ENCODE measurements around the gene KCNMA1.
A peak's percentile ranks its signal among the peaks of the same experiment; 100 is the strongest.

Gene KCNMA1

GRCh38 chr10:77086081-77086480 lies 551.5 kb downstream of the KCNMA1 start:
- H3K4me1 ChIP-seq (ENCODE audit: insufficient read depth, low read length), result peaks cover 19% of the 10 kb centered on the region
- no peaks in the 10 kb centered on the region for H3K9me3 ChIP-seq (ENCODE audit: insufficient read depth, low read depth, low read length)
- H3K4me3 ChIP-seq (ENCODE audit: low read length), result no peak overlapping the region
- H3K27ac ChIP-seq (ENCODE audit: low read depth, low read length), result no peak overlapping the region
- no peaks in the 10 kb centered on the region for H3K36me3 ChIP-seq (ENCODE audit: insufficient read depth, low read length)
- 100% methylated on average over 1 of the region's 1 CpG for WGBS
- H3K27me3 ChIP-seq (ENCODE audit: insufficient read depth, low read length), result no peaks in the 10 kb centered on the region
- no peak overlapping the region for H3K9ac ChIP-seq (ENCODE audit: low read depth, low read length)

- Histone ChIP-seq H3K4me1 (ENCODE audit: insufficient read depth, low read length) (peaks cover 25% of the 10 kb centered on the region), H3K9me3 (ENCODE audit: insufficient read depth, low read depth, low read length) (no peaks in the 10 kb centered on the region), H3K36me3 (ENCODE audit: insufficient read depth, low read length) (no peaks in the 10 kb centered on the region), H3K27ac (ENCODE audit: low read depth, low read length) (no peak overlapping the region), H3K4me3 (ENCODE audit: low read length) (no peak overlapping the region), H3K27me3 (ENCODE audit: insufficient read depth, low read length) (no peaks in the 10 kb centered on the region), H3K9ac (ENCODE audit: low read depth, low read length) (no peak overlapping the region)
- no CpG with 5 or more reads among the region's 4 CpGs for WGBS
Observed at GRCh38 chr10:77085344-77085743, 552.3 kb downstream of the KCNMA1 start.

GRCh38 chr10:77084431-77085144 lies 553.0 kb downstream of the KCNMA1 start:
- no peak overlapping the region for H3K9ac ChIP-seq (ENCODE audit: low read depth, low read length)
- no peak overlapping the region for H3K27ac ChIP-seq (ENCODE audit: low read depth, low read length)
- H3K4me3 ChIP-seq (ENCODE audit: low read length), result no peak overlapping the region
- no peaks in the 10 kb centered on the region for H3K36me3 ChIP-seq (ENCODE audit: insufficient read depth, low read length)
- no peaks in the 10 kb centered on the region for H3K27me3 ChIP-seq (ENCODE audit: insufficient read depth, low read length)
- H3K4me1 ChIP-seq (ENCODE audit: insufficient read depth, low read length), result peaks cover 32% of the 10 kb centered on the region
- 91% methylated on average over 12 of the region's 12 CpGs for WGBS
- H3K9me3 ChIP-seq (ENCODE audit: insufficient read depth, low read depth, low read length), result no peaks in the 10 kb centered on the region

GRCh38 chr10:77082601-77083252 lies 554.9 kb downstream of the KCNMA1 start:
- Histone ChIP-seq H3K27ac (ENCODE audit: low read depth, low read length) (no peak overlapping the region), H3K9ac (ENCODE audit: low read depth, low read length) (no peak overlapping the region), H3K9me3 (ENCODE audit: insufficient read depth, low read depth, low read length) (no peaks in the 10 kb centered on the region), H3K36me3 (ENCODE audit: insufficient read depth, low read length) (no peaks in the 10 kb centered on the region), H3K4me1 (ENCODE audit: insufficient read depth, low read length) (peaks cover 32% of the 10 kb centered on the region), H3K27me3 (ENCODE audit: insufficient read depth, low read length) (no peaks in the 10 kb centered on the region), H3K4me3 (ENCODE audit: low read length) (no peak overlapping the region)
- 43% methylated on average over 7 of the region's 7 CpGs for WGBS

- 11% methylated on average over 7 of the region's 7 CpGs for WGBS
- peak overlapping the region; percentile 31 for H3K4me3 ChIP-seq (ENCODE audit: low read length)
- peak overlapping the region; percentile 67 for H3K27ac ChIP-seq (ENCODE audit: low read depth, low read length)
- no peaks in the 10 kb centered on the region for H3K27me3 ChIP-seq (ENCODE audit: insufficient read depth, low read length)
- no peaks in the 10 kb centered on the region for H3K36me3 ChIP-seq (ENCODE audit: insufficient read depth, low read length)
- H3K9ac ChIP-seq (ENCODE audit: low read depth, low read length), result no peak overlapping the region
- H3K4me1 ChIP-seq (ENCODE audit: insufficient read depth, low read length), result peaks cover 32% of the 10 kb centered on the region
- no peaks in the 10 kb centered on the region for H3K9me3 ChIP-seq (ENCODE audit: insufficient read depth, low read depth, low read length)
Observed at GRCh38 chr10:77081481-77081891, 556.1 kb downstream of the KCNMA1 start.

- Histone ChIP-seq H3K36me3 (ENCODE audit: insufficient read depth, low read length) (no peaks in the 10 kb centered on the region), H3K27ac (ENCODE audit: low read depth, low read length) (no peak overlapping the region), H3K9me3 (ENCODE audit: insufficient read depth, low read depth, low read length) (no peaks in the 10 kb centered on the region), H3K27me3 (ENCODE audit: insufficient read depth, low read length) (no peaks in the 10 kb centered on the region), H3K4me1 (ENCODE audit: insufficient read depth, low read length) (peaks cover 32% of the 10 kb centered on the region), H3K4me3 (ENCODE audit: low read length) (no peak overlapping the region), H3K9ac (ENCODE audit: low read depth, low read length) (no peak overlapping the region)
- 91% methylated on average over 6 of the region's 6 CpGs for WGBS
Observed at GRCh38 chr10:77080361-77081027, 557.1 kb downstream of the KCNMA1 start.

- H3K27ac ChIP-seq (ENCODE audit: low read depth, low read length), result no peak overlapping the region
- WGBS, result 57% methylated on average over 2 of the region's 3 CpGs
- H3K9me3 ChIP-seq (ENCODE audit: insufficient read depth, low read depth, low read length), result no peaks in the 10 kb centered on the region
- H3K4me3 ChIP-seq (ENCODE audit: low read length), result no peak overlapping the region
- no peak overlapping the region for H3K9ac ChIP-seq (ENCODE audit: low read depth, low read length)
- peaks cover 30% of the 10 kb centered on the region for H3K4me1 ChIP-seq (ENCODE audit: insufficient read depth, low read length)
- no peaks in the 10 kb centered on the region for H3K36me3 ChIP-seq (ENCODE audit: insufficient read depth, low read length)
- H3K27me3 ChIP-seq (ENCODE audit: insufficient read depth, low read length), result no peaks in the 10 kb centered on the region
Observed at GRCh38 chr10:77079592-77080300, 557.9 kb downstream of the KCNMA1 start.

- no peaks in the 10 kb centered on the region for H3K36me3 ChIP-seq (ENCODE audit: insufficient read depth, low read length)
- no peak overlapping the region for H3K4me3 ChIP-seq (ENCODE audit: low read length)
- 92% methylated on average over 7 of the region's 7 CpGs for WGBS
- no peaks in the 10 kb centered on the region for H3K27me3 ChIP-seq (ENCODE audit: insufficient read depth, low read length)
- H3K9ac ChIP-seq (ENCODE audit: low read depth, low read length), result no peak overlapping the region
- H3K27ac ChIP-seq (ENCODE audit: low read depth, low read length), result no peak overlapping the region
- no peaks in the 10 kb centered on the region for H3K9me3 ChIP-seq (ENCODE audit: insufficient read depth, low read depth, low read length)
- H3K4me1 ChIP-seq (ENCODE audit: insufficient read depth, low read length), result peaks cover 21% of the 10 kb centered on the region
Observed at GRCh38 chr10:77077316-77077945, 560.2 kb downstream of the KCNMA1 start.

- H3K9ac ChIP-seq (ENCODE audit: low read depth, low read length), result no peak overlapping the region
- H3K4me1 ChIP-seq (ENCODE audit: insufficient read depth, low read length), result peaks cover 12% of the 10 kb centered on the region
- no peak overlapping the region for H3K4me3 ChIP-seq (ENCODE audit: low read length)
- WGBS, result 95% methylated on average over 2 of the region's 2 CpGs
- no peaks in the 10 kb centered on the region for H3K36me3 ChIP-seq (ENCODE audit: insufficient read depth, low read length)
- H3K27me3 ChIP-seq (ENCODE audit: insufficient read depth, low read length), result no peaks in the 10 kb centered on the region
- H3K9me3 ChIP-seq (ENCODE audit: insufficient read depth, low read depth, low read length), result no peaks in the 10 kb centered on the region
- H3K27ac ChIP-seq (ENCODE audit: low read depth, low read length), result no peak overlapping the region
Observed at GRCh38 chr10:77075926-77076325, 561.7 kb downstream of the KCNMA1 start.

GRCh38 chr10:77074104-77074624 lies 563.4 kb downstream of the KCNMA1 start:
- Histone ChIP-seq H3K36me3 (ENCODE audit: insufficient read depth, low read length) (no peaks in the 10 kb centered on the region), H3K27me3 (ENCODE audit: insufficient read depth, low read length) (no peaks in the 10 kb centered on the region), H3K9me3 (ENCODE audit: insufficient read depth, low read depth, low read length) (no peaks in the 10 kb centered on the region), H3K27ac (ENCODE audit: low read depth, low read length) (no peak overlapping the region), H3K4me3 (ENCODE audit: low read length) (no peak overlapping the region), H3K9ac (ENCODE audit: low read depth, low read length) (no peak overlapping the region), H3K4me1 (ENCODE audit: insufficient read depth, low read length) (no peaks in the 10 kb centered on the region)
- WGBS, result 94% methylated on average over 2 of the region's 2 CpGs

Measured in HUES64 (cell line).